ENCODE measurements around the gene CLCN7.
"Not testable (repeated sequence)": the region's sequence is repeated elsewhere in the genome, so short reads cannot be mapped to it uniquely, and the experiment has no call there.

DNA sequence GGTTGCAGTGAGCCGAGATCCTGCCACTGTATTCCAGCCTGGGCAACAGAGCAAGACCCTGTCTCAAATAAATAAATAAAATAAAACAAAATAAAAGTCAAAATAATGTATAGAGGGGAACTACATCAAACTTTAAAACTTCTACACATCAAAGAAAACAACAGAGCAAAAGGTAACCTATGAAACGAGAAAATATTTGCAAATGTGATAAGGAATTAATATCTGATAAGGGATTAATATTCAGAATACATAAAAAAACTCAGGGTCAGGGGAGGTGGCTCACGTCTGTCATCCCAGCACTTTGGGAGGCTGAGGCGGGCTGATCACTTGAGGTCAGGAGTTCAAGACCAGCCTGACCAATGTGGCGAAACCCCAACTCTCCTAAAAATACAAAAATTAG, 5.7 kb downstream of the CLCN7 start:
- TF ChIP-seq, protein P1, sequence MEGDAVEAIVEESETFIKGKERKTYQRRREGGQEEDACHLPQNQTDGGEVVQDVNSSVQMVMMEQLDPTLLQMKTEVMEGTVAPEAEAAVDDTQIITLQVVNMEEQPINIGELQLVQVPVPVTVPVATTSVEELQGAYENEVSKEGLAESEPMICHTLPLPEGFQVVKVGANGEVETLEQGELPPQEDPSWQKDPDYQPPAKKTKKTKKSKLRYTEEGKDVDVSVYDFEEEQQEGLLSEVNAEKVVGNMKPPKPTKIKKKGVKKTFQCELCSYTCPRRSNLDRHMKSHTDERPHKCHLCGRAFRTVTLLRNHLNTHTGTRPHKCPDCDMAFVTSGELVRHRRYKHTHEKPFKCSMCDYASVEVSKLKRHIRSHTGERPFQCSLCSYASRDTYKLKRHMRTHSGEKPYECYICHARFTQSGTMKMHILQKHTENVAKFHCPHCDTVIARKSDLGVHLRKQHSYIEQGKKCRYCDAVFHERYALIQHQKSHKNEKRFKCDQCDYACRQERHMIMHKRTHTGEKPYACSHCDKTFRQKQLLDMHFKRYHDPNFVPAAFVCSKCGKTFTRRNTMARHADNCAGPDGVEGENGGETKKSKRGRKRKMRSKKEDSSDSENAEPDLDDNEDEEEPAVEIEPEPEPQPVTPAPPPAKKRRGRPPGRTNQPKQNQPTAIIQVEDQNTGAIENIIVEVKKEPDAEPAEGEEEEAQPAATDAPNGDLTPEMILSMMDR (conservative IDR thresholded peaks at IDR 0.05; ENCODE audit: low read depth, low read length) = not testable (repeated sequence)
- not testable (repeated sequence) for TF ChIP-seq EZH2phosphoT487 (IDR thresholded peaks at IDR 0.05; ENCODE audit: borderline replicate concordance, low read length); EZH2 (IDR thresholded peaks at IDR 0.05; ENCODE audit: low read length, unreplicated experiment)

All from PC-3 (cell line).